Dermis blood vessel endothelial cell (primary cell): ENCODE measurements around the gene GUCY2C. TPM values are rescaled to one million over a fixed set of nuclear protein-coding genes. Genes with fewer than 3 reads are reported as not detected.

Experiments used
- DNase-seq: peaks from one replicate; pipeline ENCODE4 v3.0.0; 2010
- total RNA-seq: library from RNA; depleted of rRNA; stranded (reverse); fragments of >200 nt; gene quantifications from 2 replicates; pipeline ENCODE4 v1.2.3, GENCODE V29; 2014

The GUCY2C gene
- total RNA-seq, 1 donor from 2014 or later: not detected

DNA sequence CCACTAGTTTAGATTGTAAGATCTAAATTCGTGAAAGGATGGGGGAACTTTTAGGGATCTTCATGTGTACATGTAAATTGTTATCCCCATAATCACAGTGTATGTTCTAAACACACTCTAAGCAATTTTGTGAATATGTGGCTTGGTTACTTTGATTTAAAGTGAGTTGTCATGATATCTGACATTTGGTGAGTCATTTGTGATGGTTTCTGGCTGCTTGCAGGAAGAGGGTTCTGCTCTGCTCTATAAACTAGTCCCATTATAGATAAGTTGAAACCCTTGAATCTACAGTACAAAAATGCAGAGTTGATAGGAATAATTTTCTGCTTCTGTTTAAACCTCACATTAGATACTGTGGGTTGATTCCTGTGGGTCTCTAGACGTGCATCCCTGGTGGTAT, 14.8 kb downstream of the GUCY2C start:
- no peak for DNase-seq

GRCh38 chr12:14681190-14681589, 15.2 kb downstream of the GUCY2C start:
- no peak for DNase-seq

GRCh38 chr12:14678547-14679150, 17.8 kb downstream of the GUCY2C start:
- DNase-seq: no peak

DNA sequence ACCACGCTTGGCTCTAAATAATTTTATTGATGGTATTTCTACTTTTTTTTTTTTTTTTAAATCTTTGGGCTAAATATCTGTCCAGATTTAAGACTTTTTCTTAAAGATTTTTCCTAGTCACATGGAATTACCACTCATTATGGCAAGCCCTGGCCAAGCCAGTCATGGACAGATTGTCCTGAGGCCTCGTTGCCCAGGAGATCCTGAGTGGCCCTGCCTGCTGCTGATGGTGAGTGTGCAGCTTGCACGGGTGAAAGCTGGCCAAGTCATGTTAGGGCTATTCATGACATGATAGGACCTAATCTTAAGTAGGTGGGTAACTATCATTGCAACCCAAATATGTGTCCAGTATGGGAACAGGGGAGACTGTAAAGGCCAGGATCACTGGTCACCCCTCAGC, 27.8 kb downstream of the GUCY2C start:
- DNase-seq: no peak

DNA sequence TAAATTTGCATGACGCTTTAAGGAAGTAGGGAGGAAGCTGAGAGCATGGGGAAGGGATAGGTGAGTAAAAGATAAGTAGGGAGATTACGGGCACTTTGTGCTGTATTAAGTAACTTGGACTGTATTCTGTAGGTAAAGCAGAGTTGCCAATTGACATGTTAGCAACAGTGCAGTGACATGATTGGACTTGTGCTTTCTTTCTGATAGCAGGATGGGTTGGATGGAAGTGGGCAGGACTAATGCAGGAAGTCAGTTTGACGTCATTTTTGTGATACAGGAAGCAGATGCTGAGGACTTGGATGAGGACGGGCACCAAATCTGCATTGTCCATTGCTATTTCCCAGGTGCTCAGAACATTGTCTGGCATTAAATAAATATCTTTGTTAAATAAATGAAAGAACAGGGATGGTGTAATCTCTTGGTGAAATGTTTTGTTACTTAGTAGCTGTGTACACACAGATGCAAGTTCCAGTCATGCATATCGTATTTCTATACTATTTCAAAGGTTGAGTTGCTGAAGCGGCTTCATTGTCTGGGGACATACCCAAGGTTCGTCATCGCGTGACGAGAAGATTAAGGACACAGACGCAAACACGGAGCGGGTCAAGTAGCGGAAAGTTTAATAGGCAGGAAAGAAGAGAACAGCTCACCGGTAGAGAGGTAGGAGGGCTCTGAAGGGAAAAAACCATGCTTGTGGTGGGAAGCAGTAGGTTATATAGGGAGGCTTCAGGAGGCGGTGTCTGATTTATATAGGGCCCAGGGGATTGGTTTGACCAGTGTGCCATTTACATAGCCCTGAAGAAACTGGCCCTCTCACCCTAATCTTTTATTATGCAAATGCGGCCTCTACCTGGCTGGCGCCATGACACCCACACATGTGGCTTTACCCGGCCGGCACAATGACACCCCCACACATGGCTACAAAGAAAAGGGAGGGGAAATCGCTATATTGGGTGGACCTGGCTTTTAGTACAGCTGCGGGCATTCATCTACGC, 30.7 kb downstream of the GUCY2C start:
- DNase-seq: peak; percentile 18

- peak; percentile 61 for DNase-seq
Observed at GRCh38 chr12:14664434-14665023, 31.9 kb downstream of the GUCY2C start.

- DNase-seq: no peak
Observed at GRCh38 chr12:14663002-14663401, 33.4 kb downstream of the GUCY2C start.

DNA sequence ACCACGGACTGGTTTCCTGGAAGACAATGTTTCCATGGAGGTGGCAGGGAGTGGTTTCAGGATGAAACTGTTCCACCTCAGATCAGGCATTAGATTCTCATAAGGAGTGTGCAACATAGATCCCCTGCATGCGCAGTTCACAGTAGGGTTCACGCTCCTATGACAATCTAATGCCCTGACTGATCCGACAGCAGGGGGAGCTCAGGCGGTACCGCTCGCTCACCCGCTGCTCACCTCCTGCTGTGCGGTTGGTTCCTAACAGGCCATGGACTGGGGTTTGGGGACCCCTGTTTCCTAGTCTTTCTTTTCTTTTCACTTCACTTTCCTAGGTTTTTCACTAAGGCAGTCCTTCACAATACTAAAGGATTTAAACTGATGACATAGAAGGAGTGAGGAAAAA, 39.6 kb downstream of the GUCY2C start:
- no peak for DNase-seq

DNA sequence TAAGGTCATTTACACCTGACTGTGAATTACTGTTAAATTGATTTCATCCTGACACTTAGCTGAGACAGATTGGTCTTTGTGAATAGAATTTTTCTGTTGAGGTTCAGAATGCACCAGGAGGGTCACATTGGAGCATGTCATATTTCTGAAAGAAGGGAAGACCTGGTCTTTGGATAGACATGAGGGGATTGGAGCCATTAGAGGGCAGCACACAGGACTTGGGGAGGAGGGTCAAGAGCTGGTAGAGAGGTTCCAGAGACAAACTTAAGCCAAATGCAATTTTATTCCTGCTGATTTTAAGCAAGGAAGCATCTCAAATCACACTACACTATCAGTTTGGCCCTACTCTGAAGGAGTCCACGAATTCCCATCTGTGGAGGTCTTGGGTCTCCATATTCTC, 41.1 kb downstream of the GUCY2C start:
- DNase-seq: no peak

GRCh38 chr12:14654842-14655241, 41.6 kb downstream of the GUCY2C start:
- no peak for DNase-seq

GRCh38 chr12:14654416-14654815, 42.0 kb downstream of the GUCY2C start:
- no peak for DNase-seq

GRCh38 chr12:14652483-14652882, 43.9 kb downstream of the GUCY2C start:
- no peak for DNase-seq

GRCh38 chr12:14651371-14651770, 45.0 kb downstream of the GUCY2C start:
- DNase-seq: no peak

DNA sequence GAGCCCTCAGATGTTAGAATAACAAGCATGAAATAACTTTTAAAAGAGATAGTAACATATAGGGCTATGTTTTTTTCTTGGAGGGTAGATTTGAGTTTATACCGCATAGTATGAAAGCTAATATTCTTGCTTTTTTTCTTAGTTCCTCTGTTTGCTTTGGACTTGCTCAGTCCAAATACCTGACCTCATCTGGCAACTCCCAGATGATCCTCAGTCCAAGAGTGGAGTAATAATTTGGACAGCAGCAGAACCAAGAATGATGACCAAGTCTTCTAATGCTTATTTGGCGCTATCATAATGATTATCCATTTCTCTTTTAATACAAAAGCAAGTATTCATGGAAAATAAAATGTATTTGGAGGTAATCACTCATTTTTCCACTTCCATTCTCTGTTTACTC, 45.6 kb downstream of the GUCY2C start:
- no peak for DNase-seq

GRCh38 chr12:14647028-14647750, 49.2 kb downstream of the GUCY2C start:
- DNase-seq: no peak

GRCh38 chr12:14643251-14643650, 53.1 kb downstream of the GUCY2C start:
- peak; percentile 2 for DNase-seq

GRCh38 chr12:14638066-14638465, 58.3 kb downstream of the GUCY2C start:
- DNase-seq: no peak

- no peak for DNase-seq
Observed at GRCh38 chr12:14635776-14636175, 60.6 kb downstream of the GUCY2C start.

DNA sequence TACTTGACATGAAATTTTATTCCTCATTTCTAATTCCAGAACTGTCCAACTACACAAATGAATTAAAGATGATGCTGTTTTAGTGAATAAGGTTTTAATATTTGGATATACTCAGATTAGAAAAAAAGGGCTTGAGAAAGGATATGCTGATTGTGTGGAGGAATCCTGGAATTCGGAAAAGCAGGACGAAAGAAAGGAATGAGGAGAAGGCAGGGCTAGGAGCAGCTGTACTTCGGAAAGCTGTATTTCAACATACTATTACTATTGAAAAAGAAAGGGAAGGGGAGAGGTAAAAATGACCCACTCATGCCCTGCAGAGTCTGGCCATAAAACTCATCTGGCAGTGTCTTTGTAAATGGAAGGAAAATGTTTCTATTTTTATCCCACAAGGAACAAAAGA, 65.6 kb downstream of the GUCY2C start:
- DNase-seq: no peak

DNA sequence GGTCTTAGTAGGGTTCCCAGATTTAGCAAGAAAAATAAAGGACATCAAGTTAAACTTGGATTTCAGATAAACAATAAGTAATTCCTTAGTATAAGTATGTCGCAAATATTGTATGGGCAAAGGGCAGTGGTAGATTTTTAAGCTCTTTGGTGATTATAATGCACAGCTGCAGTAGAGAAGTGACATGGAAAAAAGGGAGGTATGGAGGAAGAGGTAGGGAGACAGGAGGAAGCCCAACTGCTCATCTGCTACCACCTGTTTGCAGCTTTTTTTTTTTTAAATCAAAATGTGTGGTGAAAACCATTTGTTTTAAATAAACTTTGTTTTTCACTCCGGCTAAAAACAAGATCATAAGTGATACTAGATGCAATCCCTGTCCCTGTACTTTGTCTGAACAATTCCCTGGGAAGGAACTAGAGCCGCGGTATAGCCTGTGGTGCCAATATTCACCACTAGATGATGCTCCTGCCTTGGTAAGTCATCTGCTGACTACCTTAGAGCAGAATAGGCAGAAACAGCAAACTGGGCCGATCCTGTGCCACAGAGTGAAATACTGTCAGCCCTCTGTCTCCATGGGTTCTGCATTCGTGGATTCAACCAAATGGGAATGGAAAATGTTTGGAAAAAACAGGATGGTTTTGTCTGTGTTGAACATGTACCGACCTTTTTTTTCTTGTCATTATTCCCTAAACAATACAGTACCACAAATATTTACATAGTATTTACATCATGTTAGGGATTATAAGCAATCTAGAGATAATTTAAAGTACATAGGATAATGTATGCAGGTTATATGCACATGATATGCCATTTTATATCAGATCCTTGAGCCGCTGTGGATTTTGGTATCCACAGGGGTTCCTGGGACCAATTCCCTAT, 66.3 kb downstream of the GUCY2C start:
- peak; percentile 83 for DNase-seq

GRCh38 chr12:14628771-14629170, 67.6 kb downstream of the GUCY2C start:
- DNase-seq: no peak

DNA sequence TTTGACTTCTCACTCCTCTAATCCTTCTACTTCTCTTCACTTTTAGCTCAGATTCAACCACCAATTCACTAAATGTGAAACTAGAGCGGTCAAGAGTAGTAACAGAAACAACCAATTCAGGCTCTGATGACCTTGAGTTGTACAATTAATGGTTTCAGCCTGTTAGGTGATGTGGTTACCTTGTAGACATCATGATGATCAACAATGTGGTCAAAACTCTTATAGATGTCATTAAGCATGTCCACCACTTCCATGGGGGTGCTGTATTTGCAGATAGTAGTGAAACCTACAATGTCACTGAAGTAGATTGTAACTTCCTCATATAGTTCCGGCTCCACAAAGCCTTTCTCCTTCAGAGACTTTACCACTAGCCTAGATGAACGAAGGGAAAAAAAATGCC, 74.6 kb downstream of the GUCY2C start:
- no peak for DNase-seq
